Spleen (tissue), 11 donors: ENCODE data around the gene METRNL. TPM values are rescaled to one million over a fixed set of nuclear protein-coding genes. Genes with fewer than 3 reads are reported as not detected.
"Not testable (repeated sequence)": the region's sequence is repeated elsewhere in the genome, so short reads cannot be mapped to it uniquely, and the experiment has no call there.

ENCODE experiments used
- DNase-seq: peaks from one replicate; pipeline ENCODE4 v3.0.0-alpha.2; 2020
- H3K27ac ChIP-seq, 8 donors: fragments of 200-600 bp; sonication (generic) in 7 of 8; 1 replicate in 4 of 8; 2 replicates in 4 of 8; pipeline versions ENCODE4 v1.5.0 to v1.8.0; 2016 to 2021; ENCODE audit warnings: inconsistent platforms in 4 of 8, mild to moderate bottlenecking in 4 of 8, moderate library complexity in 1 of 8
- H3K27me3 ChIP-seq, 7 donors: fragments of 200-600 bp; sonication (generic) in 6 of 7; replicated peaks in 1 of 7; 1 replicate in 4 of 7; 2 replicates in 3 of 7; pipeline versions ENCODE4 v1.5.0 to v1.8.0; 2016 to 2021; ENCODE audit warnings: inconsistent platforms in 3 of 7, mild to moderate bottlenecking in 1 of 7
- H3K36me3 ChIP-seq, 6 donors: fragments of 200-600 bp; sonication (generic) in 5 of 6; 1 replicate in 4 of 6; 2 replicates in 2 of 6; pipeline versions ENCODE4 v1.5.0 to v1.8.0; 2016 to 2021; ENCODE audit warnings: inconsistent platforms in 2 of 6
- H3K4me1 ChIP-seq, 6 donors: fragments of 200-600 bp; sonication (generic) in 5 of 6; 1 replicate in 3 of 6; 2 replicates in 3 of 6; pipeline versions ENCODE4 v1.5.0 to v1.8.0; 2016 to 2021; ENCODE audit warnings: inconsistent platforms in 3 of 6
- H3K4me3 ChIP-seq, 8 donors: fragments of 200-600 bp; sonication (generic) in 7 of 8; 1 replicate in 4 of 8; 2 replicates in 4 of 8; pipeline versions ENCODE4 v1.5.0 to v1.8.0; 2016 to 2021; ENCODE audit warnings: inconsistent platforms in 4 of 8, mild to moderate bottlenecking in 4 of 8, moderate library complexity in 2 of 8
- H3K9me3 ChIP-seq, 8 donors: fragments of 200-600 bp; sonication (generic) in 7 of 8; 1 replicate in 4 of 8; 2 replicates in 4 of 8; pipeline versions ENCODE4 v1.5.0 to v1.8.0; 2016 to 2021; ENCODE audit warnings: inconsistent platforms in 4 of 8
- POLR2A ChIP-seq, 3 donors: fragments of 450-650 bp; IDR thresholded peaks; one replicate each; pipeline ENCODE4 v1.5.1; 2017; ENCODE audit warnings: antibody characterized with exemption in 3 of 3, mild to moderate bottlenecking in 1 of 3
- POLR2AphosphoS5 ChIP-seq, 3 donors: sonication (generic); formaldehyde crosslinking; IDR thresholded peaks; one replicate each; pipeline ENCODE4 v1.5.1; 2017; ENCODE audit warnings: antibody characterized with exemption in 3 of 3
- WGBS, 5 donors: extraction: QIAGEN DNeasy Blood & Tissue Kit in 3 of 5; methylation state at CpG; one replicate each; pipeline versions ENCODE4 v1.1.5 to v1.1.7; 2013 to 2018; 5-methylcytosine and 5-hydroxymethylcytosine counted together
- intact Hi-C: fragments of 100-400 bp; cut with DNase I; formaldehyde crosslinking; loops from one replicate; pipeline ENCODE4 v1.15.0; 2023; ENCODE audit warnings: low total_unique reads
- polyA plus RNA-seq, 3 donors: library from polyadenylated mRNA; stranded (reverse); fragments of 200-250 nt; gene quantifications; one replicate each; pipeline ENCODE4 v1.2.1, GENCODE V29; 2013
- total RNA-seq, 7 donors: library from RNA; depleted of rRNA in 3 of 7; stranded (reverse); fragments of >200 nt in 3 of 7; fragmentation: NEBNext Ultra II Directional in 4 of 7; extraction: Animal tissue kit (Norgen Biotek cat#: 25700) in 4 of 7; gene quantifications; one replicate each; pipeline versions ENCODE4 v1.1.0 to v1.2.1, GENCODE V29; 2016 to 2021
- TF ChIP-seq, protein P1 (sequence below), 11 experiments: fragments of 200-600 bp in 7 of 11; fragments of 450-650 bp in 4 of 11; sonication (generic) in 4 of 11; IDR thresholded peaks in 8 of 11; conservative IDR thresholded peaks in 3 of 11; 1 replicate in 7 of 11; 2 replicates in 4 of 11; pipeline versions ENCODE4 v1.4.0 to v1.8.0; 2016 to 2021; ENCODE audit warnings: antibody characterized with exemption in 11 of 11, inconsistent platforms in 4 of 11, mild to moderate bottlenecking in 1 of 11
- donor health status: healthy with polysubstance abuse.
- donor health status: DM: no; HTN: no; CAD: no; lungs with moderate emphysema.
- donor health status: DM: no; HTN: no; CAD: no.
- donor health status: Bipolar disorder and iron deficiency.
- donor health status: healthy.
- donor health status: DM: no; HTN: no; CAD: no.
- donor health status: DM: yes; HTN: yes; CAD: no.

METRNL gene
- total and polyA plus RNA-seq, 10 donors = 14.7 to 51.2 (median 35.0) TPM

DNA sequence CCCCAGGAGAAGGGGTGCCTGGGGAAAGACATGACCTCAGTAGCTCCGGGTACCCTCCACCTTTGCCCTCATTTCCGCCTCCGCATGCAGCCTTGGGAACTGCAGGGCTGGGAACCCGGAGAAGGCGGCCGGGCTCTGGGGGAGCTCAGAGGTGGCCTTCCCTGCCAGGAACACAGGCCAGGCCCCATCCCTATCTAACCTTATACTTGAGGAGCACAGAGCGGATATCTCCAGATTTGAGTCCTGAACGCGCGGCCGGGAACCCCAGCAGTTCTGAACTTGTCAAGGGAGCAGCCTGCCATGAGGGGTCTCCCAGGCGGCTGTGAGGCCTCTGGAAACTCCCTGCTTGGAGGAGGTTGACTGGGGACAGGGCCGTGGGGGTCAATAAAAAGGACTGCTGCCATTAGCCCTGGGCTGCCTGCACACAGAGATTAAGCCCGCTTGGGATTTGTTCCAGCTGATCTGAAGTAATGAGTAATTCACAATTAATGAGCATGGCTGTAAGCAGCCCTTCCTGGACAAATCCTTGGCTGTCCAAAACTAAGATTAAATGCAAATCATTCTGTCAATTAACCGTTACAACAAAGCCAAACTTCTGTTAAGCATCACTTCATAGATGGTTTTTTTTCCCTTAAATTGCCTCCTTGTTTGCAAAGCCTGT lies 26.3 kb upstream of the METRNL start:
- H3K4me3 ChIP-seq = peak overlapping the region in 1 of 8 donors; percentile 56
- 76 to 86% (median 77%) methylated on average over 15 of the region's 15 CpGs for WGBS, 5 donors
- peak overlapping the region; percentile 58 to 97 (median 88) for H3K27ac ChIP-seq
- peak; percentile 83 for DNase-seq
- intact Hi-C loops = no loop called here
- peaks cover 13 to 59% (median 47%) of the 10 kb centered on the region in 6 donors for H3K4me1 ChIP-seq
- no peaks in the 10 kb centered on the region for H3K27me3 ChIP-seq
- no peaks in the 10 kb centered on the region for H3K9me3 ChIP-seq
- TF ChIP-seq, protein P1, sequence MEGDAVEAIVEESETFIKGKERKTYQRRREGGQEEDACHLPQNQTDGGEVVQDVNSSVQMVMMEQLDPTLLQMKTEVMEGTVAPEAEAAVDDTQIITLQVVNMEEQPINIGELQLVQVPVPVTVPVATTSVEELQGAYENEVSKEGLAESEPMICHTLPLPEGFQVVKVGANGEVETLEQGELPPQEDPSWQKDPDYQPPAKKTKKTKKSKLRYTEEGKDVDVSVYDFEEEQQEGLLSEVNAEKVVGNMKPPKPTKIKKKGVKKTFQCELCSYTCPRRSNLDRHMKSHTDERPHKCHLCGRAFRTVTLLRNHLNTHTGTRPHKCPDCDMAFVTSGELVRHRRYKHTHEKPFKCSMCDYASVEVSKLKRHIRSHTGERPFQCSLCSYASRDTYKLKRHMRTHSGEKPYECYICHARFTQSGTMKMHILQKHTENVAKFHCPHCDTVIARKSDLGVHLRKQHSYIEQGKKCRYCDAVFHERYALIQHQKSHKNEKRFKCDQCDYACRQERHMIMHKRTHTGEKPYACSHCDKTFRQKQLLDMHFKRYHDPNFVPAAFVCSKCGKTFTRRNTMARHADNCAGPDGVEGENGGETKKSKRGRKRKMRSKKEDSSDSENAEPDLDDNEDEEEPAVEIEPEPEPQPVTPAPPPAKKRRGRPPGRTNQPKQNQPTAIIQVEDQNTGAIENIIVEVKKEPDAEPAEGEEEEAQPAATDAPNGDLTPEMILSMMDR (IDR thresholded peaks at IDR 0.05 in 8 of 11, conservative IDR thresholded peaks at IDR 0.05 in 3 of 11) = no peak
- no peak for TF ChIP-seq POLR2A (IDR thresholded peaks at IDR 0.05)
- H3K36me3 ChIP-seq = no peaks in the 10 kb centered on the region

DNA sequence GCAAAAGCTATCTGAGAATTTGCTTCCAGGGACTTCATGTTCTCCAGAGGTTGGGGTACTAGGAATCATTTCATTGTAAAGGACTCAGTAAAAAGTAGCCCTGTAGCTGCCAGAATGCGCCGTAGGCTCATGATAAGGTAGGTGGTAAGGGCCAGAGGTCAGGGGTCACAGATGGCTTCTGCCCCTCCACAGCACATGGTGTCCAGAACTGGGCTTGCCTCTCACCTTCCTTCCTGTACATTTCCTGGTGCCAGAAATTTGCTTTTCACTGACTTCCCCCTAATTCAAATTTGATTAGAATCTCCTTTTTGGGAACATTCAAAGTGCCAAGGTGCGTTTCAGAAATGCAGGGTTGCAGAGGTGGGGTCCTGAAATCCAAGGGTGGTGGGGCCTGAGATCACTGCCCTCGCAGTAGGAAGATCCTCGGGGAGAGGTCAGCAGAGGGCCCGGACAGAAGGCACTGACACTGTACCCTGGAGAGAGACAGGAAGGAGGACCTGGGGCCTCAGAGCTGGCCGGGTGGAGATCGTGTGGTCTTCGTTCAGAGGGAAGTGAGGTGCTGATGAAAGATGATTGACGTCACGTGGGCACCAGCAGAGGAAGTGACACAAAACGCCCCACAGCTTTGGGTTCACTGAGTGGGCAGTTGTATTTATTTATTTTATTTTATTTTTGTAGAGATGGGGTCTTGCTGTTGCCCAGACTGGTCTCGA lies 25.5 kb upstream of the METRNL start:
- no peak for TF ChIP-seq POLR2A (IDR thresholded peaks at IDR 0.05)
- TF ChIP-seq, protein P1 (IDR thresholded peaks at IDR 0.05 in 8 of 11, conservative IDR thresholded peaks at IDR 0.05 in 3 of 11) = peak in 1 of 11 experiments; percentile 22
- peak; percentile 54 to 80 (median 60) for TF ChIP-seq POLR2AphosphoS5 (IDR thresholded peaks at IDR 0.05)
- Histone ChIP-seq H3K4me1 (peaks cover 13 to 51% (median 40%) of the 10 kb centered on the region in 6 donors), H3K27ac (peak overlapping the region; percentile 58 to 97 (median 88)), H3K36me3 (no peaks in the 10 kb centered on the region), H3K4me3 (peak overlapping the region in 1 of 8 donors; percentile 56), H3K9me3 (no peaks in the 10 kb centered on the region), H3K27me3 (no peaks in the 10 kb centered on the region)
- 28 to 49% (median 37%) methylated on average over 13 of the region's 13 CpGs for WGBS, 5 donors
- intact Hi-C loops = no loop called here
- peak; percentile 90 for DNase-seq

DNA sequence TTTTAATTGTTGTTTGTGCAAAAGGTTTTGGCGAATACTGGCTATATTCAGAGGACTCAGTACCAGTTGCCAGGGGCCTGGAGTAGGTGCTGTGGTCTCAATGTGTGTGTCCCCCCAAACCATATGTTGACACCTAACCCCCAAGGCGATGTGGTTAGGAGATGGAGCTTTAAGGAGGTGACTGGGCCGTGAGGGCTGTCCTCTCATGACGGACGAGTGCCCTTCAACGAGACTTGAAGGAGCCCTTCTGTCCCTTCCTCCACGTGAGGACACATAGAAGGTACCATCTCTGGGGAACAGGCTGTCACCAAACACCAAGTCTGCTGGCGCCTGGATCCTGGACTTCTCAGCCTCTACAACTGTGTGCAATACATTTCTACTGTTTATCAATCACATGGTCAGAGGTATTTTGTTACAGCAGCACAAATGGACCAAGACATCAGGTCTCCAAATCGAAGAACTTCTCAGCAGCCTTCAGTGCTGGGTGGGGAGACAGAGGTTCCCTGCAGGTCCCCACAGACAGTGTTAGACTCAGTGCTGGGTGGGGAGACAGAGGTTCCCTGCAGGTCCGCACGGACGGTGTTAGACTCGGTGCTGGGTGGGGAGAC lies 24.8 kb upstream of the METRNL start:
- peak overlapping the region in 7 of 8 donors; percentile 67 to 97 (median 91) for H3K27ac ChIP-seq
- H3K36me3 ChIP-seq = no peaks in the 10 kb centered on the region
- peaks cover 13 to 44% (median 35%) of the 10 kb centered on the region in 6 donors for H3K4me1 ChIP-seq
- H3K27me3 ChIP-seq = no peaks in the 10 kb centered on the region
- intact Hi-C loops = no loop called here
- H3K4me3 ChIP-seq = peak overlapping the region in 1 of 8 donors; percentile 56
- TF ChIP-seq POLR2A (IDR thresholded peaks at IDR 0.05) (no peak), POLR2AphosphoS5 (IDR thresholded peaks at IDR 0.05) (no peak)
- TF ChIP-seq, protein P1 (IDR thresholded peaks at IDR 0.05 in 8 of 11, conservative IDR thresholded peaks at IDR 0.05 in 3 of 11) = no peak
- H3K9me3 ChIP-seq = no peaks in the 10 kb centered on the region
- WGBS, 5 donors = 86 to 94% (median 91%) methylated on average over 13 of the region's 13 CpGs
- peak; percentile 67 for DNase-seq

DNA sequence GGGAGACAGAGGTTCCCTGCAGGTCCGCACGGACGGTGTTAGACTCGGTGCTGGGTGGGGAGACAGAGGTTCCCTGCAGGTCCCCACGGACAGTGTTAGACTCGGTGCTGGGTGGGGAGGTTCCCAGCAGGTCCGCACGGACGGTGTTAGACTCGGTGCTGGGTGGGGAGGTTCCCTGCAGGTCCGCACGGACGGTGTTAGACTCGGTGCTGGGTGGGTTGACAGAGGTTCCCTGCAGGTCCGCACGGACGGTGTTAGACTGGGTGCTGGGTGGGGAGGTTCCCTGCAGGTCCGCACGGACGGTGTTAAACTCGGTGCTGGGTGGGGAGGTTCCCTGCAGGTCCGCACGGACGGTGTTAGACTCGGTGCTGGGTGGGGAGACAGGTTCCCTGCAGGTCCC lies 24.2 kb upstream of the METRNL start:
- H3K36me3 ChIP-seq, H3K27ac ChIP-seq, H3K9me3 ChIP-seq, DNase-seq, H3K27me3 ChIP-seq, H3K4me3 ChIP-seq, intact Hi-C loops: not testable (repeated sequence)
- peaks cover 13 to 38% (median 34%) of the 10 kb centered on the region in 6 donors for H3K4me1 ChIP-seq
- WGBS, 5 donors = 93 to 100% (median 96%) methylated on average over 5 to 25 of the region's 25 CpGs
